C4-2B (cell line): ENCODE results near the gene ADGRD1.
"Not testable (repeated sequence)": the region's sequence is repeated elsewhere in the genome, so short reads cannot be mapped to it uniquely, and the experiment has no call there.

ENCODE experiments used
- H3K27ac ChIP-seq: fragments of 450-650 bp; 2 replicates; pipeline ENCODE4 v1.5.1; 2017
- CTCF ChIP-seq: fragments of 450-650 bp; conservative IDR thresholded peaks from 2 replicates; pipeline ENCODE4 v1.5.1; 2017; ENCODE audit warnings: mild to moderate bottlenecking
- ZFX ChIP-seq: fragments of 450-650 bp; IDR thresholded peaks from 2 replicates; pipeline ENCODE4 v1.6.1; 2017

Gene ADGRD1

GRCh38 chr12:130988751-130989150 is 35.0 kb downstream of the ADGRD1 start:
- TF ChIP-seq ZFX: no peak
- no peak for TF ChIP-seq CTCF
- H3K27ac ChIP-seq: no peak overlapping the region

- TF ChIP-seq ZFX (no peak), CTCF (no peak)
- H3K27ac ChIP-seq: no peak overlapping the region
Observed at GRCh38 chr12:130989391-130989790, 35.7 kb downstream of the ADGRD1 start.

- no peak overlapping the region for H3K27ac ChIP-seq
- TF ChIP-seq ZFX: no peak
- TF ChIP-seq CTCF: no peak
Observed at GRCh38 chr12:130990034-130990433, 36.3 kb downstream of the ADGRD1 start.

- no peak overlapping the region for H3K27ac ChIP-seq
- TF ChIP-seq ZFX (no peak), CTCF (no peak)
Observed at GRCh38 chr12:130992448-130992847, 38.7 kb downstream of the ADGRD1 start.

GRCh38 chr12:130992979-130993538 is 39.4 kb downstream of the ADGRD1 start:
- no peak overlapping the region for H3K27ac ChIP-seq
- TF ChIP-seq CTCF (no peak), ZFX (no peak)

GRCh38 chr12:130993759-130994670 is 40.3 kb downstream of the ADGRD1 start:
- TF ChIP-seq ZFX (no peak), CTCF (no peak)
- no peak overlapping the region for H3K27ac ChIP-seq

- no peak overlapping the region for H3K27ac ChIP-seq
- TF ChIP-seq CTCF (no peak), ZFX (no peak)
Observed at GRCh38 chr12:130994821-130995375, 41.2 kb downstream of the ADGRD1 start.

GRCh38 chr12:130995386-130995969 is 41.8 kb downstream of the ADGRD1 start:
- not testable (repeated sequence) for H3K27ac ChIP-seq
